K562 (cell line): ENCODE results near the gene ANKRD13D. TPM values are rescaled to one million over a fixed set of nuclear protein-coding genes. Genes with fewer than 3 reads are reported as not detected.

ENCODE experiments used
- ASH1L ChIP-seq: fragments of 450-650 bp; IDR thresholded peaks from 2 replicates; pipeline ENCODE4 v1.6.1; 2018; ENCODE audit warnings: borderline replicate concordance, mild to moderate bottlenecking, low read depth; ENCODE audit not compliant: partially characterized antibody
- BMI1 ChIP-seq: fragments of 150-350 bp; IDR thresholded peaks from 2 replicates; pipeline ENCODE4 v1.6.1; 2014; ENCODE audit warnings: low read length
- CBX3 ChIP-seq, 2 experiments: IDR thresholded peaks; 1 replicate in 1 of 2; 2 replicates in 1 of 2; pipeline ENCODE4 v1.6.1; 2012; ENCODE audit warnings: inconsistent platforms in 2 of 2, low read length in 2 of 2, borderline replicate concordance in 1 of 2, control low read depth in 1 of 2
- CREBBP ChIP-seq: IDR thresholded peaks from one replicate; pipeline ENCODE4 v1.6.1; 2012; ENCODE audit warnings: low read depth, mild to moderate bottlenecking, control low read depth, inconsistent platforms, low read length
- EHMT2 ChIP-seq: fragments of 450-650 bp; IDR thresholded peaks from 2 replicates; pipeline ENCODE4 v1.6.1; 2018; ENCODE audit warnings: antibody characterized with exemption
- GTF3C2 ChIP-seq: IDR thresholded peaks from 3 replicates; pipeline ENCODE4 v1.6.1; 2011; ENCODE audit warnings: borderline replicate concordance, mild to moderate bottlenecking, moderate library complexity; ENCODE audit not compliant: insufficient read length; ENCODE audit errors: extremely low read depth
- HNRNPL ChIP-seq: fragments of 200-400 bp; formaldehyde crosslinking; IDR thresholded peaks from 2 replicates; pipeline ENCODE4 v1.6.1; 2017; ENCODE audit warnings: low read depth, mild to moderate bottlenecking, low read length
- JUND ChIP-seq, 2 experiments: IDR thresholded peaks; 2 replicates in 1 of 2; 3 replicates in 1 of 2; pipeline ENCODE4 v1.6.1; 2011; ENCODE audit warnings: borderline replicate concordance in 2 of 2, low read depth in 2 of 2, low read length in 2 of 2, improper control_type of control experiment in 1 of 2, missing biosample characterization in 1 of 2, missing genetic modification characterization in 1 of 2, missing genetic modification reagents in 1 of 2
- KAT7 ChIP-seq: sonication (generic); formaldehyde crosslinking; IDR thresholded peaks from 2 replicates; pipeline ENCODE4 v1.8.0; 2022; ENCODE audit warnings: missing genetic modification reagents, mild to moderate bottlenecking, borderline replicate concordance
- MAX ChIP-seq: sonication (generic); formaldehyde crosslinking; IDR thresholded peaks from 2 replicates; pipeline ENCODE4 v1.9.0; 2022; ENCODE audit warnings: mild to moderate bottlenecking, missing genetic modification reagents
- RFX7 ChIP-seq: fragments of 250-450 bp; sonication (Bioruptor Pico); IDR thresholded peaks from 2 replicates; pipeline ENCODE4 v1.5.1; 2021; ENCODE audit warnings: mild to moderate bottlenecking
- SAFB2 ChIP-seq: fragments of 200-400 bp; formaldehyde crosslinking; IDR thresholded peaks from 2 replicates; pipeline ENCODE4 v1.6.1; 2018; ENCODE audit warnings: borderline replicate concordance, low read length, low read depth, moderate library complexity; ENCODE audit not compliant: severe bottlenecking
- SNIP1 ChIP-seq: fragments of 450-650 bp; IDR thresholded peaks from 2 replicates; pipeline ENCODE4 v1.7.1; 2017; ENCODE audit warnings: low read depth, mild to moderate bottlenecking
- SNRNP70 ChIP-seq: fragments of 200-400 bp; formaldehyde crosslinking; optimal IDR thresholded peaks from 2 replicates; pipeline ENCODE3; 2017; ENCODE audit warnings: low read depth, low read length
- ZBTB9 ChIP-seq: fragments of 450-650 bp; formaldehyde crosslinking; IDR thresholded peaks from 2 replicates; pipeline ENCODE4 v1.4.0; 2020; ENCODE audit warnings: mild to moderate bottlenecking, moderate library complexity
- ZEB2 ChIP-seq: fragments of 450-650 bp; IDR thresholded peaks from 2 replicates; pipeline ENCODE4 v1.6.1; 2016
- ZNF830 ChIP-seq: fragments of 250-450 bp; sonication (Bioruptor Pico); IDR thresholded peaks from 2 replicates; pipeline ENCODE4 v1.5.0; 2021; ENCODE audit warnings: mild to moderate bottlenecking
- polyA plus RNA-seq, 8 experiments: library from polyadenylated mRNA; depleted of rRNA in 4 of 8; stranded (reverse) in 5 of 8; unstranded in 3 of 8; fragments of >200 nt; fragmentation: Nextera tagmentation in 2 of 8; fragmentation: Illumina TruSeq in 1 of 8; extraction: Ambion mirVana in 2 of 8; extraction: Trizol in 1 of 8; gene quantifications; 2 replicates each; pipeline versions ENCODE4 v1.2.1 to v1.2.3, GENCODE V29; 2011 to 2014; ENCODE audit warnings: inconsistent platforms in 1 of 8, missing spikeins in 1 of 8
- total RNA-seq, 7 experiments: library from RNA; depleted of rRNA in 6 of 7; stranded (reverse); fragments of >200 nt in 6 of 7; fragmentation: Illumina TruSeq in 2 of 7; extraction: Trizol in 2 of 7; gene quantifications; 2 replicates each; pipeline versions ENCODE4 v1.2.1 to v1.2.3, GENCODE V29; 2011 to 2021; ENCODE audit warnings: low replicate concordance in 1 of 7
- TF ChIP-seq, protein P1 (sequence below): fragments of 450-650 bp; formaldehyde crosslinking; IDR thresholded peaks from 2 replicates; pipeline ENCODE4 v1.4.0; 2020; ENCODE audit warnings: mild to moderate bottlenecking, moderate library complexity
- TF ChIP-seq, protein P2 (sequence below), 2 experiments: fragments of 200-800 bp in 1 of 2; sonication (Bioruptor generic) in 1 of 2; sonication (generic) in 1 of 2; formaldehyde crosslinking in 1 of 2; IDR thresholded peaks in 1 of 2; conservative IDR thresholded peaks in 1 of 2; 2 replicates each; pipeline versions ENCODE4 v1.5.0 to v1.6.1; 2016 to 2020; ENCODE audit warnings: missing compliant biosample characterization in 1 of 2, missing genetic modification characterization in 1 of 2, missing genetic modification reagents in 1 of 2

ANKRD13D gene
- total and polyA plus RNA-seq, 9 of the 15 experiments (the other 6 are each of a cell fraction or from before 2014, with no cell fraction given) = 0.94 to 40.9 (median 22.4) TPM

DNA sequence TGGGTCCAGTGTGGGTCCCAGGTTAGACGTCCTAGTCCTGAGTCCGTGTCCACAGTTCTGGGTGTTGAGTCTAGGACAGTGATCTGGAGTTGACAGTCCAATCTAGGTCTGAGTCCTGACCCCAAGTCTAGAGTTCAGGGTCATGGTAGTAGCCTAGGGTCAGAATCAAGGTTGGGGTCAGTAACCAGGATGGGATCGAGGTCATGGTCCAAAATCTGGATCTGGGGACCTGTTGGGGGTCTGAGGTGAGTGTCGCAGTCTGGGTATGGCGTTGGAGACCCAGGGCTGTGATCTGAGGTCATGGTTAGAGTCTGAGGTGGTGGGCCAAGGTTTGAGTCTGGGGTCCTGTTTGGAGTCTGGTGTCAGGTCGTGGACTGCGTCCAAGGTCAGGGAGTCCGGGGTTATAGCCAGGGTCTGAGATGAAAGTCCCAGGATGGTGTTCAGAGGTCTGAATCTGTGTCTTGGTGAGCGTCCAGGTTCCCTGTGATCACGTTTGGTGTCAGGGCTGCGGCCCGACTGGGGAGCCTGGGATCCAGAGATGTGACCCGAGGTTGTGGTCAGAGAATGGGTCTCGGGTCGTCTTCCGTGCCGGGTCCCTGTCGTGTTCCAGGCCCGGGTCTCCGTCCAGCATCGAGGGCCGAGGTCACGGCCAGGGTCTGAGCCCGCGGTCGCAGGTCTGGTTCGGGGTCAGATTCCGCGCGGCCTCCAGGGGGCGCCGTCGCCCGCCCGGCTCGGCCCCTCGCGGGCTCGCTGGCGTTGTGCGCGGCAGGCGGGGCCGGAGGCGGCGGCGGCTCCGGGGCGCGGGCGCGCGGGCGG lies 23.3 kb upstream of the ANKRD13D start (continued):
- TF ChIP-seq JUND (IDR thresholded peaks at IDR 0.05; ENCODE audit: borderline replicate concordance, low read depth, low read length) = no peak
- TF ChIP-seq JUND (tag; IDR thresholded peaks at IDR 0.05; ENCODE audit: borderline replicate concordance, low read depth, low read length) = no peak
- no peak for TF ChIP-seq SNRNP70
- no peak for TF ChIP-seq CBX3 (IDR thresholded peaks at IDR 0.05; ENCODE audit: borderline replicate concordance in 1 of 2, low read length in 2 of 2)
- TF ChIP-seq KAT7 (CRISPR knock-in tag) = 0 out of 2 replicates have a peak, but pooled peaks have one; percentile 36
- TF ChIP-seq ZEB2 = no peak
- TF ChIP-seq ZNF830 (CRISPR knock-in tag) = no peak
- TF ChIP-seq RFX7 (CRISPR knock-in tag) = no peak
- no peak for TF ChIP-seq SAFB2
- TF ChIP-seq, protein P1, sequence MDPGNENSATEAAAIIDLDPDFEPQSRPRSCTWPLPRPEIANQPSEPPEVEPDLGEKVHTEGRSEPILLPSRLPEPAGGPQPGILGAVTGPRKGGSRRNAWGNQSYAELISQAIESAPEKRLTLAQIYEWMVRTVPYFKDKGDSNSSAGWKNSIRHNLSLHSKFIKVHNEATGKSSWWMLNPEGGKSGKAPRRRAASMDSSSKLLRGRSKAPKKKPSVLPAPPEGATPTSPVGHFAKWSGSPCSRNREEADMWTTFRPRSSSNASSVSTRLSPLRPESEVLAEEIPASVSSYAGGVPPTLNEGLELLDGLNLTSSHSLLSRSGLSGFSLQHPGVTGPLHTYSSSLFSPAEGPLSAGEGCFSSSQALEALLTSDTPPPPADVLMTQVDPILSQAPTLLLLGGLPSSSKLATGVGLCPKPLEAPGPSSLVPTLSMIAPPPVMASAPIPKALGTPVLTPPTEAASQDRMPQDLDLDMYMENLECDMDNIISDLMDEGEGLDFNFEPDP = no peak
- TF ChIP-seq ASH1L = no peak
- TF ChIP-seq GTF3C2 = no peak
- no peak for TF ChIP-seq EHMT2
- TF ChIP-seq BMI1 = no peak
- TF ChIP-seq MAX = 0 out of 2 replicates have a peak, but pooled peaks have one; percentile 19
- TF ChIP-seq SNIP1 = no peak
- TF ChIP-seq HNRNPL = no peak
- peak; percentile 51; the same call in 1 of the 2 replicates for TF ChIP-seq ZBTB9
- TF ChIP-seq CREBBP = no peak
- TF ChIP-seq, protein P2, sequence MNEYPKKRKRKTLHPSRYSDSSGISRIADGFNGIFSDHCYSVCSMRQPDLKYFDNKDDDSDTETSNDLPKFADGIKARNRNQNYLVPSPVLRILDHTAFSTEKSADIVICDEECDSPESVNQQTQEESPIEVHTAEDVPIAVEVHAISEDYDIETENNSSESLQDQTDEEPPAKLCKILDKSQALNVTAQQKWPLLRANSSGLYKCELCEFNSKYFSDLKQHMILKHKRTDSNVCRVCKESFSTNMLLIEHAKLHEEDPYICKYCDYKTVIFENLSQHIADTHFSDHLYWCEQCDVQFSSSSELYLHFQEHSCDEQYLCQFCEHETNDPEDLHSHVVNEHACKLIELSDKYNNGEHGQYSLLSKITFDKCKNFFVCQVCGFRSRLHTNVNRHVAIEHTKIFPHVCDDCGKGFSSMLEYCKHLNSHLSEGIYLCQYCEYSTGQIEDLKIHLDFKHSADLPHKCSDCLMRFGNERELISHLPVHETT (CRISPR knock-in tag; conservative IDR thresholded peaks at IDR 0.05 in 1 of 2, IDR thresholded peaks at IDR 0.05 in 1 of 2) = 0 out of 4 replicates have a peak, but pooled peaks of 1 of the 2 experiments have one; percentile 80
